ENCODE measurements around the gene INSYN2B.
A peak's percentile ranks its signal among the peaks of the same experiment; 100 is the strongest.

The INSYN2B gene

GRCh38 chr5:169988206-169988605 lies 7.9 kb upstream of the INSYN2B start:
- ChIA-PET POLR2A (no interaction called here), CTCF (interaction anchor here (0.8 to 1.2 kb wide), 4 partner anchors 9 to 288 kb away, joined by 3 to 4 read pairs (median 3); no protein-coding TSS in a partner anchor)
- DNase-seq (ENCODE audit: low read depth, low spot score): no peak
- no peak for TF ChIP-seq CTCF (IDR thresholded peaks at IDR 0.05; ENCODE audit: insufficient read depth, low read length, missing control alignments)
- no peak overlapping the region for H3K4me3 ChIP-seq (ENCODE audit: low read depth, low read length)

- ChIA-PET CTCF (interaction anchor here (0.6 to 3.6 kb wide), 102 partner anchors 8 to 1300 kb away, joined by 3 to 36 read pairs (median 4); partner anchors contain the start of genes DOCK2 and SPDL1), POLR2A (interaction anchor here (0.8 to 2.3 kb wide), 3 partner anchors 237 to 283 kb away, joined by 3 to 8 read pairs (median 4); no protein-coding TSS in a partner anchor)
- H3K4me3 ChIP-seq (ENCODE audit: low read depth, low read length): peak overlapping the region; percentile 70
- TF ChIP-seq CTCF (IDR thresholded peaks at IDR 0.05; ENCODE audit: insufficient read depth, low read length, missing control alignments): no peak
- DNase-seq (ENCODE audit: low read depth, low spot score): no peak
Measured at GRCh38 chr5:169979871-169980270, 424 bp downstream of the INSYN2B start.

- ChIA-PET CTCF (interaction anchor here (0.9 to 3.6 kb wide), 10 partner anchors 7 to 337 kb away, joined by 3 to 36 read pairs (median 23); no protein-coding TSS in a partner anchor), POLR2A (interaction anchor here (0.6 kb wide), 1 partner anchor 8 kb away, joined by 3 read pairs; no protein-coding TSS in a partner anchor)
- DNase-seq (ENCODE audit: low read depth, low spot score): no peak
- TF ChIP-seq CTCF (IDR thresholded peaks at IDR 0.05; ENCODE audit: insufficient read depth, low read length, missing control alignments): no peak
- H3K4me3 ChIP-seq (ENCODE audit: low read depth, low read length): peak overlapping the region; percentile 70
Measured at GRCh38 chr5:169978714-169979113, 1.6 kb downstream of the INSYN2B start.

GRCh38 chr5:169974121-169974770 lies 6.0 kb downstream of the INSYN2B start:
- no peak overlapping the region for H3K4me3 ChIP-seq (ENCODE audit: low read depth, low read length)
- no peak for TF ChIP-seq CTCF (IDR thresholded peaks at IDR 0.05; ENCODE audit: insufficient read depth, low read length, missing control alignments)
- ChIA-PET POLR2A (no interaction called here), CTCF (no interaction called here)
- no peak for DNase-seq (ENCODE audit: low read depth, low spot score)

GRCh38 chr5:169973056-169973455 lies 7.2 kb downstream of the INSYN2B start:
- H3K4me3 ChIP-seq (ENCODE audit: low read depth, low read length): no peak overlapping the region
- CTCF ChIA-PET: interaction anchor here (2.3 to 3.5 kb wide), 2 partner anchors 7 to 11 kb away, joined by 7 to 34 read pairs; partner anchors contain the start of gene INSYN2B
- no peak for TF ChIP-seq CTCF (IDR thresholded peaks at IDR 0.05; ENCODE audit: insufficient read depth, low read length, missing control alignments)
- no peak for DNase-seq (ENCODE audit: low read depth, low spot score)
- POLR2A ChIA-PET: no interaction called here

GRCh38 chr5:169971780-169972179 lies 8.5 kb downstream of the INSYN2B start:
- no peak overlapping the region for H3K4me3 ChIP-seq (ENCODE audit: low read depth, low read length)
- no peak for DNase-seq (ENCODE audit: low read depth, low spot score)
- ChIA-PET POLR2A (interaction anchor here (0.9 to 1.2 kb wide), 3 partner anchors 9 to 169 kb away, joined by 3 read pairs; partner anchors contain the start of gene INSYN2B), CTCF (interaction anchor here (0.7 to 3.5 kb wide), 8 partner anchors 8 to 171 kb away, joined by 3 to 34 read pairs (median 5); partner anchors contain the start of gene INSYN2B)
- TF ChIP-seq CTCF (IDR thresholded peaks at IDR 0.05; ENCODE audit: insufficient read depth, low read length, missing control alignments): no peak
